ENCODE data around the gene FAM237B. TPM values are rescaled to one million over a fixed set of nuclear protein-coding genes. Genes with fewer than 3 reads are reported as not detected.
"Not testable (repeated sequence)": the region's sequence is repeated elsewhere in the genome, so short reads cannot be mapped to it uniquely, and the experiment has no call there.

The FAM237B gene
- total and polyA plus RNA-seq, 8 donors: not detected

GRCh38 chr7:90346336-90347125 is 25.4 kb upstream of the FAM237B start, which contains the start of gene GTPBP10:
GTPBP10 (plus strand) TSS chr7:90346716; CDS start chr7:90346742, 26 bp downstream.
- TF ChIP-seq CTCF (IDR thresholded peaks at IDR 0.05): peak; percentile 37 to 62 (median 48)
- FAIRE-seq: no peak
- 0% methylated on average over 37 of the region's 37 CpGs for WGBS, 2 donors

DNA sequence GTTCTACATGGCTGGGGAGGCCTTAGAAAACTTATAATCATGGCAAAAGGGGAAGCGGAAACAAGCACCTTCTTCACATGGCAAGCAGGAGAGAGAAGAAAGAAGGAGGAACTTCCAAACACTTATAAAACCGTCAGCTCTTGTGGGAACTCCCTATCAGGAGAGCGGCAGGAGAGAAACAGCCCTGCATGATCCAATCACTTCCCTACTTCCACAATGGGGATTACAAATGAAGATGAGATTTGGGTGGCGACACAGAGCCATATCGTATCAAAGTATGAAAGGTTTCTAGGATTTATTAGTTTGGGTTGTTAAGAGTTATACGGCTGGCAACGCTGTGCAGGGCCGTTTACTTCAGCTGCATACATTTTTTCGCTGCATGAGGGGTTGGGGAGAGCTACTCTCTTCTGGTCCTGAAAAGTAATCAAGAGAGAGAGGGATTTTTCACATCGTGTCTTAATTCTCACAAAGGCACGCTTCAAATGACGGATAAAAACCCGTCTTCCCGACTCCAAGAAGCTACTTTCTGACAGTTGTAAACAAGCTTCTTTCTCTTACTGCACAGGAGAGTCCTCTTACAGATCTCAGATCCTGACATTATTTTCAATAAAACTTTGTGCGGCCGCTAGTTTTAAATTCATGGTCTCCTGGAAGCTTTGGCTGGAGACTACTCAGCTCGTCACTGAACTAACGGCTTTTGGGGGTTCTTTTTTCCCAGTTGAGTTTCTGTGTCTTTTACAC is 24.7 kb upstream of the FAM237B start:
- 4 to 5% methylated on average over 18 of the region's 18 CpGs for WGBS, 2 donors
- H3K9me3 ChIP-seq: no peaks in the 10 kb centered on the region
- peak overlapping the region; percentile 48 to 62 (median 54) for H3K4me3 ChIP-seq
- FAIRE-seq (no peak), ATAC-seq (peak; percentile 25 to 72 (median 48)), DNase-seq (no peak)
- no peaks in the 10 kb centered on the region for H3K27me3 ChIP-seq
- no peaks in the 10 kb centered on the region for H3K36me3 ChIP-seq
- intact Hi-C loops (cut with DNase I): no loop called here
- TF ChIP-seq CTCF (IDR thresholded peaks at IDR 0.05): no peak
- peaks cover 5 to 12% (median 6%) of the 10 kb centered on the region in 3 donors for H3K4me1 ChIP-seq
- H3K27ac ChIP-seq: peak overlapping the region; percentile 83 to 91 (median 88)

More at GRCh38 chr7:90346336-90347125, 25.4 kb upstream of the FAM237B start, which contains the start of gene GTPBP10:
- Histone ChIP-seq H3K27me3 (no peaks in the 10 kb centered on the region), H3K27ac (peak within 1 kb of the TSS; percentile 83 to 91 (median 88)), H3K4me1 (peaks cover 5 to 12% (median 6%) of the 10 kb centered on the region in 3 donors), H3K4me3 (peak within 1 kb of the TSS; percentile 48 to 62 (median 54)), H3K36me3 (no peaks in the 10 kb centered on the region), H3K9me3 (no peaks in the 10 kb centered on the region)
- DNase-seq (peak; percentile 91 to 97 (median 94)), ATAC-seq (peak; percentile 98 to 100 (median 100))
- intact Hi-C loops (cut with DNase I): no loop called here

DNA sequence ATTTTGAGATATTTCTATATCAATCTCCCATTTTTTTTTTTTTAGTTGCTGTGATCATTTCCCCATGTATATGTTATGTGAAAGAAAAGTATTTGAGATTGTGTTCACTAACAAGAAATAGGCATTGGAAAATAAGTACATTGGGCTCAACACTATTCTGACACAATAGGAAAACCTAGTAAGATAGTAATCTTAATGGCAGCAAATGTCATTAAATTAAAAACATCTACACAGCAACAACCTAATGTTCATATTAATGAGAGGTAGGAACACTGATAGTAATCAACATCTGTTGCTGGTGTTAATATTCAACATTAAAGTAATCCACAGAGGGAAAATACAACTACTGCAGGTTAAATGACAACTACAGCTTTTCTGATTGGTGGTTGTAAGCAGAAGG is 23.9 kb upstream of the FAM237B start:
- H3K4me3 ChIP-seq: no peak overlapping the region
- no peak for ATAC-seq
- no peak overlapping the region for H3K27ac ChIP-seq
- intact Hi-C loops (cut with DNase I): no loop called here
- TF ChIP-seq CTCF (IDR thresholded peaks at IDR 0.05): no peak
- no peak for DNase-seq
- H3K36me3 ChIP-seq: no peaks in the 10 kb centered on the region
- no peaks in the 10 kb centered on the region for H3K9me3 ChIP-seq
- no peaks in the 10 kb centered on the region for H3K27me3 ChIP-seq
- no peak for FAIRE-seq
- peaks cover 5 to 12% (median 6%) of the 10 kb centered on the region in 3 donors for H3K4me1 ChIP-seq

- ATAC-seq (no peak), FAIRE-seq (no peak), DNase-seq (no peak)
- Histone ChIP-seq H3K9me3 (no peaks in the 10 kb centered on the region), H3K27ac (no peak overlapping the region), H3K4me1 (no peaks in the 10 kb centered on the region), H3K27me3 (no peaks in the 10 kb centered on the region), H3K4me3 (no peak overlapping the region), H3K36me3 (no peaks in the 10 kb centered on the region)
- TF ChIP-seq CTCF (IDR thresholded peaks at IDR 0.05): no peak
- intact Hi-C loops (cut with DNase I): no loop called here
Observed at GRCh38 chr7:90337106-90337505, 16.0 kb upstream of the FAM237B start.

- H3K27me3 ChIP-seq; H3K27ac ChIP-seq; DNase-seq; FAIRE-seq; H3K9me3 ChIP-seq; H3K4me3 ChIP-seq; intact Hi-C loops (cut with DNase I); ATAC-seq; H3K4me1 ChIP-seq; H3K36me3 ChIP-seq: not testable (repeated sequence)
- 73 to 79% methylated on average over 2 of the region's 2 CpGs for WGBS, 2 donors
Observed at GRCh38 chr7:90334926-90335325, 13.8 kb upstream of the FAM237B start.
